ENCODE measurements around the gene ITSN1.

- TF ChIP-seq, protein P1, sequence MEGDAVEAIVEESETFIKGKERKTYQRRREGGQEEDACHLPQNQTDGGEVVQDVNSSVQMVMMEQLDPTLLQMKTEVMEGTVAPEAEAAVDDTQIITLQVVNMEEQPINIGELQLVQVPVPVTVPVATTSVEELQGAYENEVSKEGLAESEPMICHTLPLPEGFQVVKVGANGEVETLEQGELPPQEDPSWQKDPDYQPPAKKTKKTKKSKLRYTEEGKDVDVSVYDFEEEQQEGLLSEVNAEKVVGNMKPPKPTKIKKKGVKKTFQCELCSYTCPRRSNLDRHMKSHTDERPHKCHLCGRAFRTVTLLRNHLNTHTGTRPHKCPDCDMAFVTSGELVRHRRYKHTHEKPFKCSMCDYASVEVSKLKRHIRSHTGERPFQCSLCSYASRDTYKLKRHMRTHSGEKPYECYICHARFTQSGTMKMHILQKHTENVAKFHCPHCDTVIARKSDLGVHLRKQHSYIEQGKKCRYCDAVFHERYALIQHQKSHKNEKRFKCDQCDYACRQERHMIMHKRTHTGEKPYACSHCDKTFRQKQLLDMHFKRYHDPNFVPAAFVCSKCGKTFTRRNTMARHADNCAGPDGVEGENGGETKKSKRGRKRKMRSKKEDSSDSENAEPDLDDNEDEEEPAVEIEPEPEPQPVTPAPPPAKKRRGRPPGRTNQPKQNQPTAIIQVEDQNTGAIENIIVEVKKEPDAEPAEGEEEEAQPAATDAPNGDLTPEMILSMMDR (IDR thresholded peaks at IDR 0.05): no peak
- no peak for TF ChIP-seq POLR2A (IDR thresholded peaks at IDR 0.05)
These were observed 41.8 kb downstream of the ITSN1 start for GRCh38 chr21:33684068-33684467.

All from body of pancreas (tissue), 4 donors.